Gastrocnemius medialis (tissue), 4 donors: ENCODE results near the gene GPC6.

Experiments
- POLR2A ChIP-seq, 2 donors: fragments of 450-650 bp; IDR thresholded peaks; one replicate each; pipeline ENCODE4 v1.6.1; 2017; ENCODE audit warnings: antibody characterized with exemption in 2 of 2, mild to moderate bottlenecking in 2 of 2, moderate library complexity in 2 of 2
- TF ChIP-seq, protein P1 (sequence below), 5 experiments: fragments of 450-650 bp in 3 of 5; fragments of 200-600 bp in 2 of 5; sonication (generic) in 2 of 5; IDR thresholded peaks in 4 of 5; conservative IDR thresholded peaks in 1 of 5; 1 replicate in 4 of 5; 2 replicates in 1 of 5; pipeline ENCODE4 v1.5.1; 2016 to 2019; ENCODE audit warnings: antibody characterized with exemption in 5 of 5, mild to moderate bottlenecking in 3 of 5, moderate library complexity in 3 of 5

DNA sequence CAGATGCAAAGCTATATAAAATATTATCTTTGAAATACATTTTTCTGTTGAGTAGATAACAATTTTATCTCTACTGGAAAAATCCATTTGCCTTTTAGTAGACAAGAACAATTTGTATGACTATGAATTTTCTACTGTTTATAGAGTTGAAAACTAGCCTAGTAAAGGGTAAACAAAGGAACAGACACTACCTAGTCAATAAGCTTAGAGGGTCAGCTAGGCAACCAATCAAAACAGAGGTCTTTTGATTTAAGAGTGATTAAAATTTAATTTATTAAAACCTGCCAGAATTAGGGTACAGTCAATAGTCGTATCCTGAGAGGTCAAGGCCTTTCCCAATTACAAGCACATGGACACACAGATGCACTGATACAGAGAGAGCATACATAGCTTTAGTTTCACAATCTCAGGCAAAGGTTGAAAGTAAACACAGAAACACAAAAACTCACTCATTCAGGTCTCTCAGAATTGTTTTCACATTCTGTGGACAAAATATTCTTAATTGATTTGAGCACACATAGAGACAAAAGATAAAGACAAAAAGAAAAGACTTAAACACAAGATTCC lies 24.5 kb upstream of the GPC6 start:
- TF ChIP-seq, protein P1, sequence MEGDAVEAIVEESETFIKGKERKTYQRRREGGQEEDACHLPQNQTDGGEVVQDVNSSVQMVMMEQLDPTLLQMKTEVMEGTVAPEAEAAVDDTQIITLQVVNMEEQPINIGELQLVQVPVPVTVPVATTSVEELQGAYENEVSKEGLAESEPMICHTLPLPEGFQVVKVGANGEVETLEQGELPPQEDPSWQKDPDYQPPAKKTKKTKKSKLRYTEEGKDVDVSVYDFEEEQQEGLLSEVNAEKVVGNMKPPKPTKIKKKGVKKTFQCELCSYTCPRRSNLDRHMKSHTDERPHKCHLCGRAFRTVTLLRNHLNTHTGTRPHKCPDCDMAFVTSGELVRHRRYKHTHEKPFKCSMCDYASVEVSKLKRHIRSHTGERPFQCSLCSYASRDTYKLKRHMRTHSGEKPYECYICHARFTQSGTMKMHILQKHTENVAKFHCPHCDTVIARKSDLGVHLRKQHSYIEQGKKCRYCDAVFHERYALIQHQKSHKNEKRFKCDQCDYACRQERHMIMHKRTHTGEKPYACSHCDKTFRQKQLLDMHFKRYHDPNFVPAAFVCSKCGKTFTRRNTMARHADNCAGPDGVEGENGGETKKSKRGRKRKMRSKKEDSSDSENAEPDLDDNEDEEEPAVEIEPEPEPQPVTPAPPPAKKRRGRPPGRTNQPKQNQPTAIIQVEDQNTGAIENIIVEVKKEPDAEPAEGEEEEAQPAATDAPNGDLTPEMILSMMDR (IDR thresholded peaks at IDR 0.05 in 4 of 5, conservative IDR thresholded peaks at IDR 0.05 in 1 of 5): no peak
- TF ChIP-seq POLR2A (IDR thresholded peaks at IDR 0.05): no peak
